HL-60 (cell line): ENCODE measurements around the gene TP53AIP1.

Experiments
- DNase-seq, 2 experiments: peaks; one replicate each; pipeline ENCODE4 v3.0.0-alpha.2; 2010 to 2020; ENCODE audit warnings: low read depth in 1 of 2, low spot score in 1 of 2
- H3K27ac ChIP-seq: fragments of 250-450 bp; sonication (Bioruptor Pico); replicated peaks from 2 replicates; pipeline ENCODE4 v1.5.1; 2020; ENCODE audit warnings: mild to moderate bottlenecking, moderate library complexity
- H3K27me3 ChIP-seq: fragments of 250-450 bp; sonication (Bioruptor Pico); 2 replicates; pipeline ENCODE4 v1.5.1; 2021; ENCODE audit warnings: mild to moderate bottlenecking, moderate library complexity; ENCODE audit not compliant: insufficient read depth, poor library complexity, severe bottlenecking
- H3K4me3 ChIP-seq: replicated peaks from 2 replicates; pipeline ENCODE4 v1.5.1; 2011; ENCODE audit warnings: mild to moderate bottlenecking, control low read depth, low read length; ENCODE audit not compliant: insufficient read depth
- GABPA ChIP-seq: IDR thresholded peaks from 2 replicates; pipeline ENCODE4 v1.6.1; 2012; ENCODE audit warnings: low read depth
- POLR2AphosphoS5 ChIP-seq: IDR thresholded peaks from 2 replicates; pipeline ENCODE4 v1.6.1; 2012; ENCODE audit warnings: low read depth
- REST ChIP-seq: IDR thresholded peaks from 2 replicates; pipeline ENCODE4 v1.6.1; 2012; ENCODE audit warnings: low read depth; ENCODE audit not compliant: insufficient replicate concordance
- SPI1 ChIP-seq: IDR thresholded peaks from 2 replicates; pipeline ENCODE4 v1.6.1; 2012; ENCODE audit warnings: low read depth, mild to moderate bottlenecking, borderline replicate concordance
- TF ChIP-seq, protein P1 (sequence below): IDR thresholded peaks from one replicate; pipeline ENCODE4 v1.5.1; 2011; ENCODE audit warnings: low read length, control low read depth, inconsistent platforms; ENCODE audit not compliant: insufficient read depth

Gene TP53AIP1

DNA sequence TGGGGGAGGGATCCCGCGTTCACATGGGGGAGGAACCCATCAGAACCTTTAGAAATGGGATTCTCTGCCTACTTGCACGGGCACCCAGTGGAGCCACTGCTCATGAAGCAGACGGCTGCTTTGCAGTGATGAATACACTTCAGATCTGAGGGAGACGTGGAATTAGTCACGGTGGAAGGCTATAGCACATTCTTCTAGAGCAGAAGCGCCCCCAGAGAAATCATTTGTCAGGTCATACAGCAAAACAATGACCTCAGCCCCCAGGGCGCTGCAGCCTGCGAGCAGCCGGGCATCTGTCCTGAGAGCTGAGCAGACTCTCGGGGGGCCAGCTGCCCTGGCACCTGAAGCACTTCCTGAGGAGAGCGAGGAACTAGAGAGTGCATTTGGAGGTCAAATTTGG is 12.7 kb downstream of the TP53AIP1 start:
- H3K27me3 ChIP-seq: no peaks in the 10 kb centered on the region
- TF ChIP-seq, protein P1, sequence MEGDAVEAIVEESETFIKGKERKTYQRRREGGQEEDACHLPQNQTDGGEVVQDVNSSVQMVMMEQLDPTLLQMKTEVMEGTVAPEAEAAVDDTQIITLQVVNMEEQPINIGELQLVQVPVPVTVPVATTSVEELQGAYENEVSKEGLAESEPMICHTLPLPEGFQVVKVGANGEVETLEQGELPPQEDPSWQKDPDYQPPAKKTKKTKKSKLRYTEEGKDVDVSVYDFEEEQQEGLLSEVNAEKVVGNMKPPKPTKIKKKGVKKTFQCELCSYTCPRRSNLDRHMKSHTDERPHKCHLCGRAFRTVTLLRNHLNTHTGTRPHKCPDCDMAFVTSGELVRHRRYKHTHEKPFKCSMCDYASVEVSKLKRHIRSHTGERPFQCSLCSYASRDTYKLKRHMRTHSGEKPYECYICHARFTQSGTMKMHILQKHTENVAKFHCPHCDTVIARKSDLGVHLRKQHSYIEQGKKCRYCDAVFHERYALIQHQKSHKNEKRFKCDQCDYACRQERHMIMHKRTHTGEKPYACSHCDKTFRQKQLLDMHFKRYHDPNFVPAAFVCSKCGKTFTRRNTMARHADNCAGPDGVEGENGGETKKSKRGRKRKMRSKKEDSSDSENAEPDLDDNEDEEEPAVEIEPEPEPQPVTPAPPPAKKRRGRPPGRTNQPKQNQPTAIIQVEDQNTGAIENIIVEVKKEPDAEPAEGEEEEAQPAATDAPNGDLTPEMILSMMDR: no peak
- no peak for TF ChIP-seq GABPA
- TF ChIP-seq REST: no peak
- no peak for TF ChIP-seq SPI1
- no peak for TF ChIP-seq POLR2AphosphoS5
- no peak for DNase-seq

GRCh38 chr11:128929468-128929867 is 13.2 kb downstream of the TP53AIP1 start:
- Histone ChIP-seq H3K4me3 (no peak overlapping the region), H3K27ac (no peak overlapping the region), H3K27me3 (no peaks in the 10 kb centered on the region)
- TF ChIP-seq GABPA (no peak), SPI1 (no peak), REST (no peak), POLR2AphosphoS5 (no peak)
- TF ChIP-seq, protein P1: no peak
- no peak for DNase-seq

More for the DNA sequence above, 12.7 kb downstream of the TP53AIP1 start:
- Histone ChIP-seq H3K4me3 (no peak overlapping the region), H3K27ac (no peak overlapping the region)

DNA sequence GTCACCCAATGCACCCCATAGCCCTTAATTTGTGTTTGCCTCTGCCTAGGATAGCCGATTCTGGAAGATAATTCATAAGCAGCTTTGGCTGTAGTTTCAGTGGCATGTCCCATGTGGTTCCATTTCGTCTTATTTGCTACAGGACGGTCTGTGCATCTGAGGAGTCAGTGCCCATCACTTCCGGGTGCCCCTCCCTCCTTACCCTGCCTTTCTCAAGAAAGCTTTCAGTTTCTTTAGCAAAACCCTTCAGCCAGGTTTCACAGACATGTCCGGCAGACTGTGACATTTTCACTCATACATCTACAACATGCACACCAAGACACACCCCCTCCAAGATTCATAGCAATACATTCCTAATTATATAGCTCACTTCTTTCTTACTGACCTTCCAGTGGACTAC is 14.3 kb downstream of the TP53AIP1 start:
- DNase-seq: no peak

More for the DNA sequence above, 14.3 kb downstream of the TP53AIP1 start:
- TF ChIP-seq GABPA: no peak
- TF ChIP-seq REST: no peak
- TF ChIP-seq, protein P1: no peak
- no peak for TF ChIP-seq SPI1
- no peak for TF ChIP-seq POLR2AphosphoS5
- Histone ChIP-seq H3K27me3 (no peaks in the 10 kb centered on the region), H3K4me3 (no peak overlapping the region), H3K27ac (no peak overlapping the region)
